Caco-2 (cell line): ENCODE measurements around the gene C10orf120. TPM values are rescaled to one million over a fixed set of nuclear protein-coding genes. Genes with fewer than 3 reads are reported as not detected.

Experiments
- BruUV-seq: library from RNA; stranded (reverse); fragments of 400-500 nt; replicated peaks from 2 replicates; lab custom pipeline; 2021; lab: Mats Ljungman, UMichigan
- CTCF ChIA-PET: fragments of 300-600 bp; sonication (Branson Sonifier 250); formaldehyde crosslinking; loops from one replicate; lab custom pipeline; 2022; ENCODE audit warnings: antibody characterized with exemption; lab: Charles Lee
- POLR2A ChIA-PET: fragments of 300-600 bp; sonication (Branson Sonifier 250); formaldehyde crosslinking; loops from one replicate; lab custom pipeline; 2022; ENCODE audit warnings: antibody characterized with exemption; lab: Charles Lee
- DNase-seq, 2 experiments: peaks; one replicate each; pipeline versions ENCODE4 v3.0.0 to v3.0.0-alpha.2; 2020 to 2022
- H3K27me3 ChIP-seq: replicated peaks from 2 replicates; pipeline ENCODE4 v1.6.0; 2011; ENCODE audit warnings: low read length; ENCODE audit not compliant: control insufficient read depth, insufficient read depth
- H3K36me3 ChIP-seq: 2 replicates; pipeline ENCODE4 v1.5.1; 2011; ENCODE audit warnings: low read length; ENCODE audit not compliant: control insufficient read depth, insufficient read depth
- H3K4me1 ChIP-seq: fragments of 250-450 bp; sonication (Bioruptor Pico); 2 replicates; pipeline ENCODE4 v1.5.1; 2020; ENCODE audit warnings: mild to moderate bottlenecking
- H3K4me3 ChIP-seq: 2 replicates; pipeline ENCODE4 v1.5.1; 2011; ENCODE audit warnings: low read depth, mild to moderate bottlenecking, control low read depth, low read length
- H3K9me3 ChIP-seq: fragments of 250-450 bp; sonication (Bioruptor Pico); 2 replicates; pipeline ENCODE4 v1.5.1; 2020; ENCODE audit warnings: mild to moderate bottlenecking, moderate library complexity
- H3K27ac Mint-ChIP-seq: one replicate; pipeline ENCODE4 v1.8.0; 2022; ENCODE audit warnings: mixed read lengths; ENCODE audit not compliant: unreplicated experiment
- H3K27me3 Mint-ChIP-seq: one replicate; pipeline ENCODE4 v1.8.0; 2022; ENCODE audit warnings: mixed read lengths; ENCODE audit not compliant: insufficient read depth, unreplicated experiment
- H3K36me3 Mint-ChIP-seq: one replicate; pipeline ENCODE4 v1.8.0; 2022; ENCODE audit warnings: mild to moderate bottlenecking, mixed read lengths; ENCODE audit not compliant: insufficient read depth, unreplicated experiment
- H3K4me1 Mint-ChIP-seq: one replicate; pipeline ENCODE4 v1.8.0; 2022; ENCODE audit warnings: low read depth, mixed read lengths; ENCODE audit not compliant: unreplicated experiment
- H3K4me3 Mint-ChIP-seq: one replicate; pipeline ENCODE4 v1.8.0; 2022; ENCODE audit warnings: mild to moderate bottlenecking, moderate library complexity, mixed read lengths; ENCODE audit not compliant: unreplicated experiment
- H3K9me3 Mint-ChIP-seq: one replicate; pipeline ENCODE4 v1.8.0; 2022; ENCODE audit warnings: mixed read lengths; ENCODE audit not compliant: unreplicated experiment
- CTCF ChIP-seq, 2 experiments: fragments of 200-600 bp in 1 of 2; IDR thresholded peaks; 1 replicate in 1 of 2; 2 replicates in 1 of 2; pipeline versions ENCODE4 v1.5.1 to v1.8.0; 2011 to 2022; ENCODE audit warnings: antibody characterized with exemption in 1 of 2, control low read depth in 1 of 2, inconsistent platforms in 1 of 2, low read depth in 1 of 2, low read length in 1 of 2, mild to moderate bottlenecking in 1 of 2, moderate library complexity in 1 of 2; ENCODE audit not compliant: insufficient read depth in 1 of 2, severe bottlenecking in 1 of 2, unreplicated experiment in 1 of 2
- intact Hi-C: fragments of 100-400 bp; cut with micrococcal nuclease; formaldehyde crosslinking; loops from one replicate; pipeline ENCODE4 v1.10.0; 2022; ENCODE audit not compliant: unreplicated experiment
- total RNA-seq: library from RNA; stranded (reverse); gene quantifications from 2 replicates; pipeline ENCODE4 v1.2.3, GENCODE V29; 2022

Gene C10orf120
- total RNA-seq, 1 experiment from 2014 or later: not detected

GRCh38 chr10:122650331-122650730, 49.3 kb downstream of the C10orf120 start:
- POLR2A ChIA-PET: no interaction called here
- no peaks in the 10 kb centered on the region for H3K4me1 ChIP-seq
- TF ChIP-seq CTCF (IDR thresholded peaks at IDR 0.05; ENCODE audit: insufficient read depth in 1 of 2, low read depth in 1 of 2, low read length in 1 of 2, severe bottlenecking in 1 of 2, unreplicated experiment in 1 of 2): no peak
- no peaks in the 10 kb centered on the region for H3K9me3 Mint-ChIP-seq
- H3K4me3 Mint-ChIP-seq: no peak overlapping the region
- peak in 1 of 2 experiments; percentile 6 for DNase-seq
- intact Hi-C loops: no loop called here
- H3K27me3 ChIP-seq: no peaks in the 10 kb centered on the region
- H3K27me3 Mint-ChIP-seq: peaks cover 15% of the 10 kb centered on the region
- no peaks in the 10 kb centered on the region for H3K36me3 ChIP-seq
- no peaks in the 10 kb centered on the region for H3K9me3 ChIP-seq
- CTCF ChIA-PET: interaction anchor here (0.6 to 0.9 kb wide), 4 partner anchors 38 to 396 kb away, joined by 3 read pairs; no protein-coding TSS in a partner anchor
- no TSS peak for BruUV-seq
- no peaks in the 10 kb centered on the region for H3K4me1 Mint-ChIP-seq
- no peak overlapping the region for H3K27ac Mint-ChIP-seq
- no peak overlapping the region for H3K4me3 ChIP-seq
- H3K36me3 Mint-ChIP-seq: no peaks in the 10 kb centered on the region

GRCh38 chr10:122649903-122650302, 49.7 kb downstream of the C10orf120 start:
- peak in 1 of 2 experiments; percentile 19 for DNase-seq
- CTCF ChIA-PET: interaction anchor here (0.6 to 1.6 kb wide), 6 partner anchors 9 to 395 kb away, joined by 3 to 15 read pairs (median 3); no protein-coding TSS in a partner anchor
- Histone ChIP-seq H3K4me1 (no peaks in the 10 kb centered on the region), H3K36me3 (no peaks in the 10 kb centered on the region), H3K27me3 (no peaks in the 10 kb centered on the region), H3K4me3 (no peak overlapping the region), H3K9me3 (no peaks in the 10 kb centered on the region)
- no peak overlapping the region for H3K4me3 Mint-ChIP-seq
- peaks cover 13% of the 10 kb centered on the region for H3K27me3 Mint-ChIP-seq
- no peaks in the 10 kb centered on the region for H3K9me3 Mint-ChIP-seq
- no peaks in the 10 kb centered on the region for H3K36me3 Mint-ChIP-seq
- BruUV-seq: no TSS peak
- no peak for TF ChIP-seq CTCF (IDR thresholded peaks at IDR 0.05; ENCODE audit: insufficient read depth in 1 of 2, low read depth in 1 of 2, low read length in 1 of 2, severe bottlenecking in 1 of 2, unreplicated experiment in 1 of 2)
- no peaks in the 10 kb centered on the region for H3K4me1 Mint-ChIP-seq
- POLR2A ChIA-PET: no interaction called here
- intact Hi-C loops: no loop called here
- no peak overlapping the region for H3K27ac Mint-ChIP-seq

- intact Hi-C loops: loop anchor here (1.0 kb wide), 1 partner anchor 54 kb away; no protein-coding TSS in a partner anchor
- H3K36me3 ChIP-seq: no peaks in the 10 kb centered on the region
- H3K4me3 ChIP-seq: no peak overlapping the region
- ChIA-PET POLR2A (no interaction called here), CTCF (interaction anchor here (0.8 to 1.6 kb wide), 7 partner anchors 11 to 350 kb away, joined by 3 to 15 read pairs (median 4); no protein-coding TSS in a partner anchor)
- H3K27me3 ChIP-seq: no peaks in the 10 kb centered on the region
- DNase-seq: peak; percentile 50 to 68
- Mint-ChIP-seq H3K4me3 (no peak overlapping the region), H3K36me3 (no peaks in the 10 kb centered on the region), H3K9me3 (no peaks in the 10 kb centered on the region), H3K27ac (no peak overlapping the region), H3K4me1 (no peaks in the 10 kb centered on the region), H3K27me3 (peaks cover 20% of the 10 kb centered on the region)
- BruUV-seq: no TSS peak
- no peaks in the 10 kb centered on the region for H3K4me1 ChIP-seq
- peak; percentile 69 to 84 for TF ChIP-seq CTCF (IDR thresholded peaks at IDR 0.05; ENCODE audit: insufficient read depth in 1 of 2, low read depth in 1 of 2, low read length in 1 of 2, severe bottlenecking in 1 of 2, unreplicated experiment in 1 of 2)
- no peaks in the 10 kb centered on the region for H3K9me3 ChIP-seq
Measured at GRCh38 chr10:122648599-122649428, 50.8 kb downstream of the C10orf120 start.

Other genes starting within 250 kb of the C10orf120 start
- gene ARMS2, start 245.2 kb downstream of the C10orf120 start, total RNA-seq: not detected in 2 replicates
- gene HTRA1, start 238.3 kb downstream of the C10orf120 start, total RNA-seq: 0.70 and 1.1 TPM in 2 replicates
- gene DMBT1, start 139.1 kb downstream of the C10orf120 start, total RNA-seq: not detected in 2 replicates
- 2.1 and 2.2 TPM in 2 replicates for gene CUZD1, start 146.0 kb upstream of the C10orf120 start, total RNA-seq
- 17.7 and 19.0 TPM in 2 replicates for gene FAM24B, start 179.7 kb upstream of the C10orf120 start, total RNA-seq
- gene FAM24A, start 210.8 kb upstream of the C10orf120 start, total RNA-seq: not detected in 2 replicates